Loucy (cell line): ENCODE results near the gene SDK2.

ENCODE experiments used
- H2AFZ ChIP-seq: fragments of 200-600 bp; sonication (generic); 2 replicates; pipeline ENCODE4 v1.6.0; 2016; ENCODE audit warnings: antibody characterized with exemption, mild to moderate bottlenecking, low read length, moderate library complexity
- H3F3A ChIP-seq: fragments of 200-600 bp; 2 replicates; pipeline ENCODE4 v1.6.0; 2016; ENCODE audit warnings: antibody characterized with exemption, low read depth, mild to moderate bottlenecking
- H3K27me3 ChIP-seq: fragments of 200-600 bp; sonication (generic); 2 replicates; pipeline ENCODE4 v1.6.1; 2014; ENCODE audit warnings: low read length, mild to moderate bottlenecking; ENCODE audit not compliant: insufficient read depth, poor library complexity, severe bottlenecking
- H3K36me3 ChIP-seq: fragments of 200-600 bp; sonication (generic); 2 replicates; pipeline ENCODE4 v1.6.1; 2016; ENCODE audit warnings: low read length; ENCODE audit not compliant: insufficient read depth
- H3K4me1 ChIP-seq: fragments of 200-600 bp; sonication (generic); 2 replicates; pipeline ENCODE4 v1.5.1; 2014; ENCODE audit warnings: low read length, mild to moderate bottlenecking; ENCODE audit not compliant: insufficient read depth, poor library complexity, severe bottlenecking
- H3K4me2 ChIP-seq: fragments of 200-600 bp; sonication (generic); 2 replicates; pipeline ENCODE4 v1.6.0; 2014; ENCODE audit warnings: antibody characterized with exemption, low read length, low read depth, mild to moderate bottlenecking; ENCODE audit not compliant: poor library complexity, severe bottlenecking
- H3K4me3 ChIP-seq: fragments of 200-600 bp; sonication (generic); 2 replicates; pipeline ENCODE4 v1.5.1; 2014; ENCODE audit warnings: low read length, mild to moderate bottlenecking, mixed read lengths; ENCODE audit not compliant: poor library complexity, severe bottlenecking
- H3K79me2 ChIP-seq: fragments of 200-600 bp; sonication (generic); 2 replicates; pipeline ENCODE4 v1.6.1; 2014; ENCODE audit warnings: low read length; ENCODE audit not compliant: insufficient read depth
- H3K9ac ChIP-seq: fragments of 200-600 bp; sonication (generic); 2 replicates; pipeline ENCODE4 v1.6.0; 2014; ENCODE audit warnings: mild to moderate bottlenecking, low read depth, low read length, moderate library complexity; ENCODE audit not compliant: poor library complexity, severe bottlenecking
- H3K9me2 ChIP-seq: fragments of 200-600 bp; sonication (generic); replicated peaks from 2 replicates; pipeline ENCODE4 v1.6.1; 2016; ENCODE audit warnings: low read depth, low read length, mixed read lengths
- H3K9me3 ChIP-seq: fragments of 200-600 bp; sonication (generic); 2 replicates; pipeline ENCODE4 v1.6.1; 2014; ENCODE audit warnings: mild to moderate bottlenecking, antibody characterized with exemption, low read length, low read depth; ENCODE audit not compliant: insufficient read depth
- H4K20me1 ChIP-seq: fragments of 200-600 bp; sonication (generic); 2 replicates; pipeline ENCODE4 v1.6.0; 2014; ENCODE audit warnings: antibody characterized with exemption, low read length, mild to moderate bottlenecking; ENCODE audit not compliant: insufficient read depth, poor library complexity, severe bottlenecking
- EZH2phosphoT487 ChIP-seq: fragments of 200-600 bp; IDR thresholded peaks from 2 replicates; pipeline ENCODE4 v1.6.1; 2018; ENCODE audit warnings: antibody characterized with exemption, mild to moderate bottlenecking, moderate library complexity, borderline replicate concordance
- TF ChIP-seq, protein P1 (sequence below): fragments of 200-600 bp; sonication (generic); conservative IDR thresholded peaks from 2 replicates; pipeline ENCODE4 v1.5.1; 2014; ENCODE audit warnings: mild to moderate bottlenecking, antibody characterized with exemption, low read length

SDK2 gene

DNA sequence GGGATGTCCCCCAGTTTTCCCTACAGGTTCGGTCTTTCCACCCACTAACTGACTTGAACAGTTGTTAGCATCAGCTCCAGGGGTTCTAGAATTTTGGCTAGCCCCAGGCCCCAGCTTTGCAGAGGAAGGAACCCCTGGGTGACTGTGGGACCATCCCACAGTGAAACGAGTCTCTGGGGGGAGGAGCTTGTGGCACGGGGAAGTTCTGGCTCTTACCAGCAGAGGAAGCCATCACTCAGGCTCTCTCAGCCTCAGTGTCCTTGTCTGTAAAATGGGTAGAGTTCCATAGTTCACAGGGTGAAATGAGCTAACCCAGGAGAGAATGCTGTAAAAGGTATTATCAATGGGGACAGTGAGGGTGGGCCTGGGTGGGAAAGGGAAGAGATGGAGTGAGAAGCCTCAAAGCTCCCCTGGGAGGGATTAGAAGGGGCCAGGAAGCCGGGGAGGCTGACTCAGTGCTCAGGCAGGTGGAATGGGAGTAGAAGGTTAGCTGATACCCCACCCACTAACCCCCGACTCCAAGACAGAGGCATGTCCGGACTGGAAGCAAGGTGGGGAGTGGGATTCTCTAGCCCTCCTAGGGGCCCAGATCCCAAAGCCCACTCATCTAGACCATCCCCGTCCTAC is 301.6 kb downstream of the SDK2 start:
- no peak overlapping the region for H3K4me2 ChIP-seq

DNA sequence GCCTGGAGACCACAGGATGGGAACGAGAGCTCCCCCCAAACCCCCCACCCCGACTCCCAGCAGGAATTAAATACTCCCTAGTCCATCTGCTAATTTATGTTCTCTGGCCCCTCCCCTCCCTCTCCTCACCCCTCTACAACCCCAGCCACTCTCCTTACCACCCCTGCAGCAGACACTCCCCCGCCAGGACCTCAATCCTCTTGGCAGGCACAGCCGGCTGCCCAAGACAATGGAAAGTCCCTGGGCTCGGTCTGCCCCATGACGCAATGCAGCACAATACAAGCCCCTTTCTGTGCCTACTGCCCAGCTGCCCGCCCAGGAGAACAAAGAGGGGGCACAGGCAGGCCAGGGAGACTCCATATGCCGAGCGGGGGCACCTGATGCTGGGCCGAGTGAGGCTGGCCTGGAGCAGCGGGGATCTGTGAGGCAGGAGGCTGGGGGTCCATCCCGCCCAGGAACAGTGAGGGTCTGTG is 302.2 kb downstream of the SDK2 start:
- Histone ChIP-seq H4K20me1 (no peaks in the 10 kb centered on the region), H3K9ac (no peak overlapping the region), H2AFZ (no peak overlapping the region), H3K79me2 (no peaks in the 10 kb centered on the region), H3F3A (no peaks in the 10 kb centered on the region), H3K27me3 (no peaks in the 10 kb centered on the region), H3K4me1 (no peaks in the 10 kb centered on the region), H3K36me3 (no peaks in the 10 kb centered on the region; the same call in 1 of the 2 replicates), H3K4me3 (no peak overlapping the region), H3K9me2 (no peaks in the 10 kb centered on the region), H3K9me3 (no peaks in the 10 kb centered on the region), H3K4me2 (no peak overlapping the region)
- TF ChIP-seq EZH2phosphoT487 = no peak
- TF ChIP-seq, protein P1, sequence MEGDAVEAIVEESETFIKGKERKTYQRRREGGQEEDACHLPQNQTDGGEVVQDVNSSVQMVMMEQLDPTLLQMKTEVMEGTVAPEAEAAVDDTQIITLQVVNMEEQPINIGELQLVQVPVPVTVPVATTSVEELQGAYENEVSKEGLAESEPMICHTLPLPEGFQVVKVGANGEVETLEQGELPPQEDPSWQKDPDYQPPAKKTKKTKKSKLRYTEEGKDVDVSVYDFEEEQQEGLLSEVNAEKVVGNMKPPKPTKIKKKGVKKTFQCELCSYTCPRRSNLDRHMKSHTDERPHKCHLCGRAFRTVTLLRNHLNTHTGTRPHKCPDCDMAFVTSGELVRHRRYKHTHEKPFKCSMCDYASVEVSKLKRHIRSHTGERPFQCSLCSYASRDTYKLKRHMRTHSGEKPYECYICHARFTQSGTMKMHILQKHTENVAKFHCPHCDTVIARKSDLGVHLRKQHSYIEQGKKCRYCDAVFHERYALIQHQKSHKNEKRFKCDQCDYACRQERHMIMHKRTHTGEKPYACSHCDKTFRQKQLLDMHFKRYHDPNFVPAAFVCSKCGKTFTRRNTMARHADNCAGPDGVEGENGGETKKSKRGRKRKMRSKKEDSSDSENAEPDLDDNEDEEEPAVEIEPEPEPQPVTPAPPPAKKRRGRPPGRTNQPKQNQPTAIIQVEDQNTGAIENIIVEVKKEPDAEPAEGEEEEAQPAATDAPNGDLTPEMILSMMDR = no peak

More for the DNA sequence above, 301.6 kb downstream of the SDK2 start:
- Histone ChIP-seq H3K4me1 (no peaks in the 10 kb centered on the region), H3K27me3 (no peaks in the 10 kb centered on the region), H3K79me2 (no peaks in the 10 kb centered on the region), H3K4me3 (no peak overlapping the region), H3K9ac (no peak overlapping the region), H2AFZ (no peak overlapping the region), H4K20me1 (no peaks in the 10 kb centered on the region), H3K9me2 (no peaks in the 10 kb centered on the region), H3F3A (no peaks in the 10 kb centered on the region), H3K9me3 (no peaks in the 10 kb centered on the region), H3K36me3 (no peaks in the 10 kb centered on the region; the same call in 1 of the 2 replicates)
- TF ChIP-seq, protein P1 = no peak
- TF ChIP-seq EZH2phosphoT487 = no peak

DNA sequence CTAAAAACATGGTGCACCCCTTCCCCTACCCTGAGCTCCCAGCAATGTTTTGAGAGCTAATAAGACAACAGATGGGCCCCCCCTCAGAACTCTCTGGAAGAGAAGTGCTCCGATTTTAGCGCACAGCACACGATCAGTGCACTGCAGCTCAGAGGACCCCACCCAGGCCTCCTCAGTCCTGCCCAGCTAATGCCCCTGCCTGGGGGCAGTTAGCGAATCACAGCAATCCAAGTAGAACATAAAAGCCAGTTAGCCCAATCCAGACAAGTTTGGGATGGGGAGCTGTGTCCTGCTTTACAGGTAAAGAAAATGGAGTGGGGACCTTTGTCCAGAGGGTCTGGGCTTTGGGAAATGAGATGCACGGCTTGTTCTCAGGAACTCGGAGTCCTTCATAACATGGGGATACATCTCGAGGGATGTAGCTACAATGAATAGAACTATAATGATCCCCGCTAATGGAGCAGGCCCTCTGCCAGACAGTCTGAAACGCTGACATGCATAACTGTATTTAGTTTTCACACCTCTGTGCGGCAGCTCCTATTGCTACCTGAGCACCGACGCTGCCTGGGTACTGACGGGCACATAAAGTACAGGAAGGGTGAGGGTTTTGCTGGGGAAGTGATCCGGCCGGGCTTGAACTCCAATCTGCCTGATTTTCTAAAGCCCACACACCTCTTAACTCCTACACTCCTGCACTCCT is 302.7 kb downstream of the SDK2 start:
- Histone ChIP-seq H3K9ac (no peak overlapping the region), H3K4me2 (no peak overlapping the region), H3K4me1 (no peaks in the 10 kb centered on the region)

More for the DNA sequence above, 302.7 kb downstream of the SDK2 start:
- H3K36me3 ChIP-seq = no peaks in the 10 kb centered on the region; the same call in 1 of the 2 replicates
- no peaks in the 10 kb centered on the region for H3K9me3 ChIP-seq
- no peak overlapping the region for H3K4me3 ChIP-seq
- H3F3A ChIP-seq = no peaks in the 10 kb centered on the region
- H3K27me3 ChIP-seq = no peaks in the 10 kb centered on the region
- H4K20me1 ChIP-seq = no peaks in the 10 kb centered on the region
- H3K79me2 ChIP-seq = no peaks in the 10 kb centered on the region
- H3K9me2 ChIP-seq = no peaks in the 10 kb centered on the region
- TF ChIP-seq, protein P1 = no peak
- no peak for TF ChIP-seq EZH2phosphoT487
- no peak overlapping the region for H2AFZ ChIP-seq
